Measurements from ENCODE around the gene PRDM15. TPM values are rescaled to one million over a fixed set of nuclear protein-coding genes. Genes with fewer than 3 reads are reported as not detected.

PRDM15 gene
- total RNA-seq, 1 experiment from 2014 or later: 6.4 TPM

DNA sequence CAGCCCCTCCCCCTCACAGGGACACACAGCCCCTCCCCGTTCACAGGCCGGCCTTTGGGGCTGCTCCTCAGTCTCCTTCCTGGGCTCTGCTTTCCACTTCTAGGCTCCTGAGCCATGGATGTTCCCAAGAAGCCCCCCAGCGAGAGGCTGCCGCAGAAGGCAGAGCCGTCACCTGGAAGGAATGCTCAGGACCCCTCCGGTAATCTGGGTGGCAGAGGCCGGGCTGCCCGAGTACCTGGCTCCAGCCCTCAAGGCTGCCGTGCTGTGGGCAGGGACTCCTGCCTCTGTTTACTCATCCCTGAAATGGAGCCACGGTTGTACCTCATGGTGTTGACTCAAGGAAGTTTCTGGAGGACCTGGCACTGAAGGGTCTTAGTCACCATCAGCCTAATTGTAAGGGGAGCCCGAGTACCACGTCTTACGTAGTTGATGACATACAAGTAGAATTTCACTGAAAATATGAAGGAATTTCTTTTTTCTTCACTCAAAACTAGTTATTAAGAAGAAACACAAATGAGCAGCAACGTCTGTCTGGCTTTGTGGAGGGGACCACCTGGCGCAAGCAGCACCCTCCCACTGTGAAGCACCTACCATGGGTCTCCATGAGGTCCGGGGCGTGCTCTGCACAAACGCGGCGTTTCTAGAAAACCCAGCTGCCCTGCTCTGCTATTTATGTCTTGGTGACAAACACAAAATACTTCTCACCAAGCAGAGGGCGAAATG lies 33.7 kb downstream of the PRDM15 start:
- no peak for DNase-seq (ENCODE audit: low read depth)

DNA sequence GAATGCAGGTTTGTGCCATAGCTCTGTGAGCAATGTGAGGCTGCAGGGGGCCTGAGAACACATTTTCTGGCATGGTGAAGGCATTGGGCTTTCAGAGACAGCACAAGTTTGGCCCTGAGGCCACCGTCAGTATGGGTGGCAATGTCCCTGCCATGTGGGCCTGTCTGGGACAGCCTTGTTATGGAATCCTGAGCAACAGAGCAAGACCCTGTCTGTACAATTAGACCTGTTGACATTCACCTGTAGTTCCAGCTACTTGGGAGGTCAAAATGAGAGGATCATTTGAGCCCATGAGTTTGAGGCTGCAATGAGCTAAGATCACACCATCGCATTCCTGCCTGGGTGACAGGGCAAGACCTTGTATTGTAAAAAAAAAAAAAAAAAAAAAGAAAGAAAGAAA lies 35.6 kb downstream of the PRDM15 start:
- no peak for DNase-seq (ENCODE audit: low read depth)

DNA sequence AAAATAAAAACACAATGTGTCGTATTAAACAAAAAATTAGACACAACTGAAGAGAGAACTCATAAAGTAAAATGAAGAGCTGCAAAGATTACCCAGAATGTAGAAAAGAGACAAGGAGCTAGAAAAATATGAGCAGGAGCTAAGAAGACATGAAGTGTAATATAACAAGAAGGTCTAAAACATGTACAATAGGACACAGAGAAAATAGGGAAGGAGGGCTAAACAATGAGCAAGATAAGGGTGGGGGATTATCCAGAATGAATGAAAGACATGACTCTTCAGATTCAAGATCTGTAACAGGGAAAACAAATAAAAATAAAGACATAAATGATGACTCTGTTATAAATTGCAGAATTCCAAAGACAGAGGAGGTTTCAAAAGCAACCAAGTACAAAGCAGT lies 38.3 kb downstream of the PRDM15 start:
- no peak for DNase-seq (ENCODE audit: low read depth)

DNA sequence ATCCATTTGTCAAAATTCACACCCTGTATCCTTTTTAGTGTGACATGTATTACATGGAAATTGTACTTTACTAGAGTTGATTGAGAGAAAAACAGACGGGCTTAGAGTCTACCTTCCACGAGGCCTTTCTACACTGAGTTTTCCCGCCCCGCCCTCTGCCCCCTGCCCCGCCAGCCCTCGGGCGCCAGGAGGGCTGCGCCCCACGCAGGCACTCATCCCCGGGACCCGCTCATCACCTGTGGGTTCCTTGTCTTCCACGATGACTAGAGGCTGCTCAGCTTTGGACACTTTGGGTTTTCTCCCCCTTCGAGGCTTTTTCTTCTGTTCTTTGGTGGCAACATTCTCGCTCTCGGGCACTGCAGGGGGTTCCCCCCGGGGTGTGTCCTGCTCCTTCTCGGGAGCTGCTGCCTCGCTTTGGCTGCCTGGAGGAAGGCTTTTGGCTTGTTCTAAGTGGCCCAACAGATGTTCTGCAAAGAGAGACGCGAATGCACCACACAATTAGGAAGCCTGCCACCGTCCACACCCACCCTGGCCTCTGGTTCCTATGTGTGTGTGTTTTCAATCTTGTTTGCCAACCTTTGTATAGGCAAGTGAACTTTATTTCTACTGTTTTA lies 39.6 kb downstream of the PRDM15 start:
- no peak for DNase-seq (ENCODE audit: low read depth)

DNA sequence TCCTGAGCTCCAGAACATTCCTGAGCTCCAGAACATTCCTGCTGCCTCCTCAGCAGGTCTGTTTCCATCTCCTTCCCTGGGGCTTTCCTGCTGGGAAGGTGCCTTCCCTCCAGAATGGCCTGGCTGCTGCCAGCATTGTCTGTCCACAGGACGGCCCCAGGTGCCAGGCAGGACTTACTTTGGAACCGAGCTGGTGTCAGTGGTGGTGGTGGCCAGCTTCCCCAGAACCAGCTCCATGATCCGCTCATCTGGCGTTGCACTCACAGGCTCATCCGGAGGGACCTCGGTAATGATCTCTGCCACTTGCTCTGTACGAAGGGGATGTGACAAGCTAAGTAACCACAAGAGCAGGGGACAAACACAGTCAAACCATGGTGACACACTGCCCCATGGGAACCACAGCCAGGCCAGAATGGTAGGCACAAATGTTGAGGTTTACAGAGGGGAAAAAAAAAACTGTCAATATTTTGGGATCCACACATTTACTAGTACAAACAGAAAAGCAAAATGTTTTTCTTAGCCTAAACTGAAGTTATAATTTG lies 41.3 kb downstream of the PRDM15 start:
- DNase-seq (ENCODE audit: low read depth): no peak

DNA sequence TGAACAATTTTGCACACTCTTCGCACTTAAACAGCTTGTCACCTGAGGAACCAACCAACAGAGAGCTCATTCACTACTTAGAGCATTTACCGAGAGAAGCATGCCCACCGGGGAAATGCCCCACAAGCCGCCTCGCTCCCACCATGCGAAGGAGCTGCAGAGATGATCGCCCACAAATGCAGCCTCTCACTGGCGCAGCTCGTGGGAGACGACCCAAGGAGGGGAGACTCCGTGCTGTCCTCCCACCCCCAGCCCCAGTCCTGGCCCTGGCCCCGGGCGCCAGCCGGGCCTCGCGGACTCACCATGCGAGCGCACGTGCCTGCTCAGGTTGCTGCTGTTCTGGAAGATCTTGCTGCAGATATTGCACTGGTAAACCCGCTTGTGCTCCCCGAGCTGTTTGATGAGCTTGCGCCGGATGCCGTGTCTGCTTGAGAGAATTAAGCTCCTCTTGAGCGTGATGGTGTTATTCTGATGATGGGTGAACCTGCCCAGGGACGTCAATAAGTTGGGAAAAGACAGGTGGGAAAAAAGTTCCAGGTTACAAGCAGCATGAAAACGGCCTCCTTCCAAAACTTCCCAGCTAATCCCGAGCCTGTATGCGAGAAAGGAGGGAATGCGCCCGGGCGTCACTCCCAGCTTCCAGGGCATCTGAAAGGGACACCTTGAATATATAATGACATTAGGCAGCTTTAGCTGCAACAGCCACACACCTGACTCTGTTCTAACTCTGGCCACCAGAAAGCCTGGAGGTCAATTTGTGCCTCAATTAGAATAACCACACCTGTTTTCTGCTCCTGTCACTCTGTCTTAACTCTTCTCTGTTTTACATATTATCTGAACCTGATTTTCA lies 42.8 kb downstream of the PRDM15 start:
- DNase-seq (ENCODE audit: low read depth): no peak

DNA sequence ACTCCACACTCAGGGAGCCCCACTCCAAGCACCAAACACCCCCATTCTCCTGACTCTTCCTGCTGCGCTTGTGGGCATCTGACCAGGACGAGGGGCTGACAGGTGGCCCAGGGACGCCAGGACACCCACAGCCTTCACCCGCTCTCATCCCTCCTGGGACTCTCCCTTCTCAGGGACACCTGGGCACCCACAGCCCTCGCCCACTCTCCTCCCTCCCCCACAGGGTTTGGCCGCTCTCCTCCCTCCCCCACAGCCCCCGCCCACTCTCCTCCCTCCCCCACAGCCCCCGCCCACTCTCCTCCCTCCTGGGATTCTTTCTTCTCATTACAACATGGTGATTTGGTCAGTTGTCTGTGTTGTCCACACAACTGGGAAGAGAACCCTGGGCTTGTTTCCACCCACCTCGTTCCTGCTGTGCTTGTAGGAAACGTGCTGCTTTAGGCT lies 43.4 kb downstream of the PRDM15 start:
- DNase-seq (ENCODE audit: low read depth): no peak

DNA sequence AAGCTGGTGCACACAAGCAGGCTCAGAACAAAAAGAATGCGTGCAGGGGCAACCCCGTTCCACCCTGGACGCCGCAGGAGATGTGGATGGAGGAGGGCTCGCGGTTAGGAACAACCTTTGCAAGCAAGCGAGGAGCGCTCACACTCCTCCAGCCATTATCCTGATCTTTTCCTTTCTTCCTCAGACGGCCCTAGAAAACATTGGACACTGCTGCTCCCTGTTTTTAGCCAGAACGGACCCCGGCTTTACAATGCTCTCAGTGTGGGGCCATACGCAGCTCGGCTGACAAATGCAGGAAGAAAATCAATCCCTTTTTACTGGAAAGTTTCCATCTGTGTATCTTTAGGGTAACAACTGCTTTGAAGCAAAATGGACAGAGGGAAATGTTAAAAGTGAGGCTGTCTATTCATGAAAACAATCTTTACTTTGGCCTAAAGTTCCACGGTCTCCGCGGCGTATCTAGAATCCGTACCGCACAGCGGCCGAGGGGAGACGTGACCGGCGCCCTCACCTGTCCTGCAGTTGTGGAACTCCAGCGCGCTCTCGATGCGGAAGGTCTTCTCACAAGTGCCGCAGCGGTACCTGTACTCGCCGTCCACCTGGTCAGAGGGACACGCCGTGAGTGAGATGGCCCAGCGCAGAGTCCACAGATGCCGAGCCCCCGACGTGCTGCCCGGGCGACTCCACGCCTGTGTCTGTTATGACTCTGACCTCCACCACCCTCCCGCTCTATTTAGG lies 44.0 kb downstream of the PRDM15 start:
- no peak for DNase-seq (ENCODE audit: low read depth)

DNA sequence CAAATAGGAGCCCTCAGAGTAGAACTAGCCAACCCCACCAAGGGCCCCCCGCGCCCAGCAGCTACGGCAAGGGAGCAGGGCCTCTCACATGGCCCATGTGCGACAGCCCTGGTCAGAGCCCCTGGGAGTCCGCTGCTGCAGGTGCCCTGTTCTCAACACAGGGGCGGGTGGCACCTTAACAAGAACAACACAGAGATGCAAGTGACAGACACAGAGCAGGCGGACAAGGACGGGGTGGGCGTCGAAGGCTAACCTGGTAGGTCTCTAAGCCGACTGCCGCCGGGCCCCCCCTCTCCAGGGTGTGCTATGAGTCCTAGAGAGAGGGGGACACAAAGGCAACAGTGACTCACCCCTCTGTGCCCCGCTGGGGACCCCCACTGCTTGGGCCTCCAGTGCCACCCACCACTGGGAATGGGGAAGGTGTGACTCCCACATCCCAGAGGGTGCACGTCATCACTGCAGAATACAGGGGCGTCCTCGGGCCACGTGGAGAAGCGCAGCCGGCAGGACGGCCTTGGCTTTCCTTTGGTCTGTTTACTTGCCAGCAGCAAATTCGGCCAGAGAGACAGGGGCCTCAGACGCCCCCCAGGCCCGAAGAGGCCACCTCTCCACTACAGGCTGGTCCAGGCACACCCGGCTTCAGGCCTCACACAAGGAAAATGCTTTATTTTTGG lies 44.8 kb downstream of the PRDM15 start:
- no peak for DNase-seq (ENCODE audit: low read depth)

DNA sequence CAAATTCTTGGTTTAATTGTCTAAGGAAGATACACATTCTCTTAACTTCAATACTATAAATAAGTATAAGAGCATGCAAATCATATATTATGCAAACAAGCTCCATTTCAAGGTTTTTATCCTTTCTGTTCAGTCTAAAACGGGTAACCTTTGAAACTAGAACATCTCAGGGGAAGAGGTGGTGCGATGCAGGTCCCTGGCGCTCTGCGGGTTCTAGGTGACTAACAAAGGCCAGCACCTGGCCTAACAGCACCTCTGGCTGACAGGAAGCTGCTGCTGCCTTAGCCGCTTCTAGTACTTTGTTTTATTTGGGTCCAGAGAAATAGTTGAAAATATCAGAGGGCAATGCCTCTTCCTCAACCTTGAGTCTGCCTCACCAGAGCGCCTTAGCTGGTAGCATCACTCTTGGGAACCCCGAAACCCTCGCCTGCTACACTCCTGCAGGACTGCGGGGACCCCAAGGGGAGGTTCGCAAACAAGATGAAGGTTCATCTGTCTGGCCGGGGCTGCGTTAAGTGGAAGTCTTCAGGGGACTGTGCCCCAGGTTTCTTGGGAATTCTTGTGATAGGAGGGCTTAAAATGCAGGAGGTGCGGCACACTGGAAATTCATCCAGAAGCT lies 45.5 kb downstream of the PRDM15 start:
- DNase-seq (ENCODE audit: low read depth): no peak

DNA sequence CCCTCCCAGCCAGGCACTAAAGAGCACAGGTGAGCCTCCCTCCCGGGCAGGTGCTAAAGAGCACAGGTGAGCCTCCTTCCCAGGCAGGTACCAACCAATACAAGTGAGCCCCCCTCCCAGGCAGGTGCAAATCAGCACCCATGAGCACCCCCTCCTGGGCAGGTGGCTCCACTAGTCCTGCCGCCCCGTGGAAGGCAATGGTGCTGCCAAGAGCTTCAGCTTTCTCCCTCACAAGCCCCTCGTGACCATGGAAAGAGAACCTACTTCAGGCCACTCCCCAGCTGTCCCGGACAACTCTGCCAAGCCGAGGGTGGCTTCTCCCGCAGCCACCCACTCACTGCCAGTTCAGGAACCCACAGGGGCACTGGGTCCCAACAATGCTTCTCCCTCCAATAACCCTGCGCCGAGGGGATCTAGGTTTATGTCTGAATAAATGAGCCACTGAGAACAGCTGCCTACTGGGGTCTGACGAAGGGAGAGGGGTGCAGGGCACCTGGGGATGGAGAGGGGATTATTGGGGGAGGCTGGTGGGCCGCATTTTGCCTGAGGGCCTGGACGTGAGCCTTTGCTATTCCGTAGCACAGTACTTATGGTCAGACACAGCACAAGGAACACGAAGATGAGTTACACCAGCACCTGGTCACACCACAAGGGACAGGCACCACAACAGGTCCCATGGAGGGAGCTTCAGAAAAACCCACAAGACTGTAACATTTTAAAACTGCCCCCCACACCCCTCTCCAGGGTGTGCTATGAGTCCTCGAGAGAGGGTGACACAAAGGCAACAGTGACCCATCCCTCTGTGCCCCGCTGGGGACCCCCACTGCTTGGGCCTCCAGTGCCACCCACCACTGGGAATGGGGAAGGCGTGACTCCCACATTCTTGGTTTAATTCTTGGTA lies 46.3 kb downstream of the PRDM15 start:
- no peak for DNase-seq (ENCODE audit: low read depth)

DNA sequence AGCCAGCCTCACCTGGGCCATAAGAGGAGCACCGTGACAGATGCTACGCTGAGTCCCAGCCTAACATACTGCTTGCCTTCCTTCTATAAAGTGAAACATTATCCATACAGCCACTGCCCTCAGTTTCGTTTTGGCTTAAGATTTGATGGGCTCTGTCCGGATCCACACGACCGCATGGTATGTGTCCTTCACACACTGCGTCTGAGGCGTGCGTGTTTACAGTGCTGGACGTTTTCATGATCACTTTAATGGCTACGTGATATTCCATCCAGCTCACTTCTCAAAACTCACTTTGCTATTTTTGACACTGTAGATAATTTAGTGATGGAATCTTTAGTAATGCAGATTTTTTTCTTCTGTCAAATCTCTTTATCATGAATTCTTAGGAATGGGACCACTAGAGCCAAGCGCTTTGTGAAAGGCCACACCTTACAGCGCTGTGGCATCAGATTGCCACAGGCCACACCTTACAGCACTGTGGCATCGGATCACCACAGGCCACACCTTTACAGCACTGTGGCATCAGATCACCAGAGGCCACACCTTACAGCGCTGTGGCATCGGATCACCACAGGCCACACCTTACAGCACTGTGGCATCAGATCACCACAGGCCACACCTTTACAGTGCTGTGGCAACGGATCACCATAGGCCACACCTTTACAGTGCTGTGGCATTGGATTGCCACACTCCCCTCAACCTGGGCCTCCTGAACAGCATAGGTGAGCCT lies 47.1 kb downstream of the PRDM15 start:
- DNase-seq (ENCODE audit: low read depth): no peak

DNA sequence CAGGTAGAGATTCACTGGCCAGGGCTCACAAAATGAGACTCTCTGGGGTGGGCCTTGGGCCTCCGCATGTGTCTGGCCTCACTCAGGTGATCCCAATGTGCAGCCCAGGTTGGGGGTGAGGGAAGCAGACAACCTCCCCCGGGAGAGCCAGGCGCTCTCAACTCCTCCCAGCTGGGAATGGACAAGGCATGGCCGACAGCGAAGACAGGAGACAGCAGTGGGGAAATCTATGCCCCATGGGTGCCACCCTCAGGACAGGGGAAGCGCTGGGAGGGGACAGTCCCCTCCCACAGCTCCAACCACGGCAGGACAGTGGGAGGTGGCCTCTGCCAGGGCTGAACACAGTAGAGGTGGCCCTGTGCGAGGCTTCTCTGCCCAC lies 47.7 kb downstream of the PRDM15 start:
- DNase-seq (ENCODE audit: low read depth): no peak

DNA sequence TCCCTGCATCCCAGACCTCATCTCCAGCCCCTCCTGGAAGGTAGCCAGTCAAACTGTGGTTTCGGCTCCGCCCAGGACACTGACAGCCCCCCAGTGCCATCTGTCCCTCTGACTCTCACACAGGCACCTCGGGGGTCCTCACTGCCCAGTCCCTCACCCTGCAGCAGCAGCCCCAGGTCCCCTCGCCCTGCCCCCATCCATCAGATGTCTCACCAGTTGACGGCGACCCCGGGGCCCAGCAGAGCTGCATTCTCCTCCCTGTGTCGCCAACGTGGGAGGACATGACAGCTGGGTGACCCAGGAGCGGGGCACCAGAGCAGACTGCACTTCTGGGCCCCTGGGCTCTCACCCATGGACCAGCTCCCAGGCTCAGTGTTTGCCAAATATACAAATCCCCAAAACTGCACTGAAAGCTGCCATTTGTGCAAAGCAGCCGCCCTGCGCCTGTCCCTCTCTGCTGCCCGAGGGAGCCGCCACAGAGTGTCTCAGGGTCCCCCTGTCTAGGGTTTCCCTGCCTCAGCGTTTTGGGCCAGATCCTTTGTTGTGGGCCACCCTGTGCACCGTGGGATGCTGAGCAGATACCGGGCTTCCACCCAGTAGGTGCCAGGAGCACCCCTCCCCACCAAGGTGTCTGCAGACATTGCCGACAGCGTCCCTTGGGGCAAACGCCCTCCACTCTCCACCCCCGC lies 48.2 kb downstream of the PRDM15 start:
- DNase-seq (ENCODE audit: low read depth): no peak

DNA sequence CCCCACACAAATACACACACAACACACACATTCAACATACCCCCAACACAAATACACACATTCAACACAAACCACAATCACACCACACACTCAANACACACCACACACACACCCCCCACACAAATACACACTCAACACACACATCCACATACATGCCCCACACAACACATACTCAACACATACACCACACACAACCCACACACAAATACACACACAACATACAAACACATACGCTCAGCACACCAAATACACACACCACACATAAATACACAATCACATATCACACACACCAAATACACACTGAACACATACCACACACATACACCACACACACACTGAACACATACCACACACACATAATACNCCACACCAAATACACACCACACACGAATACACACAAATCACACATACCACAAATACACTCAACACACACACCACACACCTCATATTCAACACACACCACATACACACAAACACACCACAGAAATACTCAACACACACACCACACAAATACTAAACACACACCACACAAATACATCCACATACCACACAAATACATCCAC lies 48.9 kb downstream of the PRDM15 start:
- DNase-seq (ENCODE audit: low read depth): no peak

DNA sequence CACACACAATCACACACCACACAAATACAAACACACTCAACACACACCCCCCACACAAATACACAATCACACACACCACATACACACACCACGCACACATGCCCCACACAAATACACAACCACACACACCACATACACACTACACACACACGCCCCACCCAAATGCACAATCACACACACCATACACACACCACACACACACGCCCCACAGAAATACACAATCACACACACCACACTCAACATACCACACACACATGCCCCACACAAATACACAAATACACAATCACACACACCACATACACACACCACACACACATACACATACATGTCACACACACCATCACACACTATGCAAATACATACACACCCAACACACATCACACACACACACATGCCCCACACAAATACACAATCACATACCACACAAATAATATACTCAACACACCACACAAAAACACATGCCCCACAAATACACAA lies 50.2 kb downstream of the PRDM15 start:
- no peak for DNase-seq (ENCODE audit: low read depth)
